Lower leg skin (tissue), 3 donors: ENCODE measurements around the gene ISM1.

ENCODE experiments used
- CTCF ChIP-seq, 3 donors: fragments of 450-650 bp; IDR thresholded peaks; one replicate each; pipeline ENCODE4 v1.5.1; 2016; ENCODE audit warnings: antibody characterized with exemption in 3 of 3, mild to moderate bottlenecking in 3 of 3, moderate library complexity in 2 of 3
- POLR2A ChIP-seq, 2 donors: fragments of 450-650 bp; IDR thresholded peaks; one replicate each; pipeline ENCODE4 v1.6.1; 2016 to 2017; ENCODE audit warnings: antibody characterized with exemption in 2 of 2, mild to moderate bottlenecking in 1 of 2, moderate library complexity in 1 of 2

GRCh38 chr20:13271098-13271497 lies 50.0 kb downstream of the ISM1 start:
- TF ChIP-seq CTCF (IDR thresholded peaks at IDR 0.05), result no peak
- TF ChIP-seq POLR2A (IDR thresholded peaks at IDR 0.05), result no peak
